NCI-H82 treated with DMSO at 0.1 percent for 48 hours (cell line): Measurements from ENCODE around the gene GPR153.

Experiments used
- DNase-seq: peaks from one replicate; lab custom pipeline; 2025; ENCODE audit not compliant: unreplicated experiment; lab: John Stamatoyannopoulos, UW

GPR153 gene

DNA sequence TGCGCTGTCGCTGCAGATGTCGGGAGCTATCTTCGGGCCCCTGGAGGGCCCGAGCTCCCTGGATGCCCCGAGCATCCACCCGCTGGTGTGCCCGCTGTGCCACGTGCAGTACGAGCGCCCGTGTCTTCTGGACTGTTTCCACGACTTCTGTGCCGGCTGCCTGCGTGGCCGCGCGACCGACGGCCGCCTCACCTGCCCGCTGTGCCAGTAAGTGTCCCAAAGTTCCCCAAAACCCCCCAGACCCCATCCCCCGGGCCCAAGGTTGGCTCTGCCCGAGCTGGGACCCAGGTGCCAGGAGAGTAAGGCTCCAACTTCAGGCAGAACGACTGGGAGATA lies 54.4 kb downstream of the GPR153 start:
- DNase-seq, result no peak

DNA sequence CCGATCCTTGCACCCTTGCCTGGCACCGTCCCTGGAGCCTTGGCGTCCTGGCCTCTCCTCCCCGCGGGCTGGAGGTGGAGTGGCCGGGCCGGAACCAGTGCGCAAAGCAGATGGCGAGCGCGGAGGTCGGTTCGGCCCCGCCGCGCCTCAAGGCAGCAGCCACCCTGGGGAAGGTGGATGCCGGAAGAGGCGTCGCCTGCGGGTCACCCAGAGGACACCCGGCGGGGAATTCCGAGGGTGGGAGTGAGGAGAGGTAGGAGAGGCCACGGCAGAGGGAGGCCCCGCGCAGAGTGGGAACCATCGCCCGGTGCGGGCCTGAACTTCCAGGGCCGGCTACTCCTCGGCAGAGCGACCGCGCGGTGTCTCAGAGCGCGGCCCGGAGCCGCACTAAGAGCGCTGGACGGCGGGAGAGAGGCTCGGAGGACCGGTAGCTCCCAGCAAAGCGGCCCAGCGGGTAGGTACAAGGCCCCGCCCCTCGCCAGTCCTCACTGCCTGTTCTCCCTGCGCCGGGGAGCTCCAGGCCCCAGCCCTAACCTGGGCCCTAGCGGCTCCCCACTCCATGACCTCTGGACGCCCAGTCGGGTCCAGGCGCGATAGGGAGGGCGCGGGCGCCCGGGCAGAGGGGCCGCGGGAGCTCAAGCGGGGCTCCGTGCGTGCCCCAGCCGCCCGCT lies 54.9 kb downstream of the GPR153 start, which contains the start of gene RNF207:
RNF207 (plus strand) TSS at position 271 of the 671 bp plus-strand sequence. CDS start 417 bp downstream, outside the sequence.
- DNase-seq, result peak; percentile 5

DNA sequence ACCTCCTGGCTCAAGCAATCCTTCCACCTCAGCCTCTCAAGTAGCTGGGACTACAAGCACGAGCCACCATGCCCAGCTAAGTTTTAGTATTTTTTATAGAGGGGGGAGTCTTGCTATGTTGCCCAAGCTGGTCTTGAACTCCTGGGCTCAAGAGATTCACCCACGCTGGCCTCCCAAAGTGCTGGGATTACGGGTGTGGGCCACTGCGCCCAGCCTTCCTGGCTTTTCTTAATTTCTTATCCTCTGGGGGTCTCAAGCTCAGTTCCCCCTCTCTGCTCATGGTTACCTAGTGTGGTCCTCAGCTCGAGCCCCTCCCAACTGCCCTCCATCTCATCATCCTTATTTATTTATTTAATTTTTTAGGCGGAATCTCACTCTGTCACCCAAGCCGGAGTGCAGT lies 58.6 kb downstream of the GPR153 start:
- no peak for DNase-seq

- DNase-seq, result no peak
These were observed 60.6 kb downstream of the GPR153 start for GRCh38 chr1:6200188-6200809.

DNA sequence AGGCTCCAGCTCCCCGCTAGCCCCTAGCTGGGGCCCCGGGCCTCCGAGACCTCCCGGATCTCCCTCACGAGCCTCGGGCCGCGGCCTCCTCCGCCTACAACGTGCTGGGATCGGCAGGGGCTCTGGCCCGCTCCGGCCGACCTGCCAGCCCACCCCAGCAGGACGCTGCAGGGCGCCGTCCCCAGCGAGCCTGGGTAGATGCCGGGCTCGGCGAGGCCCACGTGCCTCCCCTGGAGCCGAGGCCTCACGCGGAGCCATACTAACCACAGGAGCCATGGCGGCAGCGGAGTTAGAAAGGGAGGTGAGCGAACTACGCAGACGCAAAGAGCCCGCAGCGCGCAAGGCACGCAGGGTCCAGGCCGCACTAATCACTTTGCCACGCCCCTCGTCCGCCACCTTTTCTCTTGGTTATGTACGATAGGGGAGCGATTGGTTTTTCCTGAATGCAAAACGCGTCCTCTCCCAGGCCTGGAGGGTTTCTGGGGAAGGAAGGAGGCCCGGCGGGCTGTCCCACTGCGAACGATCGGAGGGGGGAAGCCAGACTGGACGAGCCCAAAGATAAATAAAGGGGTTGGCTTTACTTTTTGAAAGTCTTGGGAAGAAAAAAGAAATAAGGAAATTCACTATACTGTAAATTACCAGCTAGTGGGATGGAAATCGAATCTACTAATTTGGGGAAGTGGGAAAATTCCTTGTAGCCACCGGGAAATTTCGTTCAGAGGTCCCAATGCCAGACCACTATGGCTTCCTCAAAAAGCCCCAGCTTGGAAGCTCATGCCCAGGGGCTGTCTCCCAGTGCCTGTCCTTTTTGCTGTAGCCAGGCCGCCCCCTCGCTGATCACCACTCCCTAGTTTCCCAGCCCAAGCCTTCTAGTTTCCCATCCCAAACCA lies 61.4 kb downstream of the GPR153 start, which contains the start of gene RPL22:
RPL22 (minus strand) TSS at position 298 of the 890 bp plus-strand sequence; CDS start at position 276, 22 bp downstream.
- DNase-seq, result peak; percentile 98

DNA sequence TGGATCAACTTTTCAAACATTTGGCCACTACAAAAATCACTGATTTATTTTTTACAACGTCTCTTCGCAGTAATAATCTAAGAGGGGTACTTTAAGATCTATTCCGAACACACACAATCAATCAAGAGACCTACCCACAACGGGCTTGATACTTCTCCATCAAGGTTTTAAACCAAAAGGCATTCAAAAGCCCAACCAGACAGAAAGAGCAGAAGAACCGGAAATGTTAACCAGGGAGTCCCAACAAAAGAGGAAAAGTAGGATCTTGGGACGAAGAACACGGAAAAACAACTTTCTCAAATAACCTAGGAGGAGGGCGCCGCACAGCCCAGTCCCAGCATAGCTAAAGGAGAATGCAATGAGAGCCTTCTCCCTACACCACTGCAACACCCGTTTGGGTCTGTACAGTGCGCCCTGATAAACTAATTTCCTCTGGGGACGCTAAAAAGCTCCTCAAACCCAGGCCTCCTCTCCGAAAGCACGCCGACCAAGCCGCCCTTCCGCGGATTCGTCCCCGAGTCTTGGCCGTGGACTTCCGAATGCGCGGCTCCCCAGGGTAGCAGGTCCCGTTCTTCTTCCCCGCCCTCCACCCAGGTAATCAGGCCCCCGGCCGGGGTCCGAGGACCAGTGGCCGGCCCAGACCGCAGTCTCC lies 62.1 kb downstream of the GPR153 start:
- no peak for DNase-seq

DNA sequence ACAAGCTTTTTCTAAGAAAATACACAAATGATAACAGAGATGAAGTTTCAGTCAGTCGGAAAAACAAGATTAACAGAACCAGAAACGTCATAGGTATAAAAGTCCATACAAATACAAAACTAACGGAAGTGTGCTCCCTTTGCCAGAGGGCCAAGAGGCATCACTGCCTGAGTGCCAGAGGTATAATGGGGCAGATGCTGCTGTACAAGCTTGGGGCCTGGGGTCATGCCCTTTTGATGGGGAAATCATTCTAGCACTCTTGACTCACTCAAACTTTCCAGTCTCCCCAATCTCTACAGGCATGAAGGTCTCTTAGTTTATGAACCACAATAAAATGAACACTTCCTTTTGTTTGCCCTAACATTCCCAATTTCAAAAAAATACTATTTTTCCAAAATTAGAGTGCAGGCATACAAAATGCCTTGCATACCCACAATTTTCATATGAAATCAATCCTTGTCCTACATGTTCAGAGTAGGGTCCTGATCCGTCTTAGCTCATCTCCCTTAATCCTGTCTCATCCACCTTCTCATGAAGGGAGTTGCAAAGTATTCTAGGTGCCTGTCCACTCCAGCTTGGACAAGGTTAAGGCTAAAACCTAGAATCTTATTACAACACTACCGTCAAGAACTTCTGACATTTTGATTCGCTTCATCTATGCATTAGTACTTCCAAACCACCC lies 63.0 kb downstream of the GPR153 start:
- DNase-seq, result peak; percentile 12
